Neural crest cell (in vitro differentiated cells): ENCODE results near the gene ADD2. TPM values are rescaled to one million over a fixed set of nuclear protein-coding genes. Genes with fewer than 3 reads are reported as not detected.

Source experiments
- DNase-seq: peaks from one replicate; pipeline ENCODE4 v3.0.0; 2021; ENCODE audit warnings: low read depth, mixed read lengths, low spot score
- H3K27ac Mint-ChIP-seq: one replicate; pipeline ENCODE4 v1.8.0; 2021; ENCODE audit warnings: mild to moderate bottlenecking, mixed read lengths; ENCODE audit not compliant: unreplicated experiment
- H3K27me3 Mint-ChIP-seq: 2 replicates; pipeline ENCODE4 v1.8.0; 2021; ENCODE audit warnings: low read depth, mild to moderate bottlenecking, mixed read lengths
- H3K36me3 Mint-ChIP-seq: 2 replicates; pipeline ENCODE4 v1.8.0; 2021; ENCODE audit warnings: low read depth, mild to moderate bottlenecking, mixed read lengths
- H3K4me1 Mint-ChIP-seq: 2 replicates; pipeline ENCODE4 v1.8.0; 2021; ENCODE audit warnings: mixed read lengths
- H3K4me3 Mint-ChIP-seq: one replicate; pipeline ENCODE4 v1.8.0; 2021; ENCODE audit warnings: mild to moderate bottlenecking, mixed read lengths
- H3K9me3 Mint-ChIP-seq: 2 replicates; pipeline ENCODE4 v1.8.0; 2021; ENCODE audit warnings: mixed read lengths
- total RNA-seq: library from RNA; stranded (reverse); gene quantifications from 2 replicates; pipeline ENCODE4 v1.2.1, GENCODE V29; 2021
- TF ChIP-seq, protein P1 (sequence below): fragments of 200-600 bp; sonication (generic); conservative IDR thresholded peaks from 2 replicates; pipeline ENCODE4 v1.5.0; 2021; ENCODE audit warnings: antibody characterized with exemption, mild to moderate bottlenecking

The ADD2 gene
- total RNA-seq, 1 donor from 2014 or later = 31.8 TPM

DNA sequence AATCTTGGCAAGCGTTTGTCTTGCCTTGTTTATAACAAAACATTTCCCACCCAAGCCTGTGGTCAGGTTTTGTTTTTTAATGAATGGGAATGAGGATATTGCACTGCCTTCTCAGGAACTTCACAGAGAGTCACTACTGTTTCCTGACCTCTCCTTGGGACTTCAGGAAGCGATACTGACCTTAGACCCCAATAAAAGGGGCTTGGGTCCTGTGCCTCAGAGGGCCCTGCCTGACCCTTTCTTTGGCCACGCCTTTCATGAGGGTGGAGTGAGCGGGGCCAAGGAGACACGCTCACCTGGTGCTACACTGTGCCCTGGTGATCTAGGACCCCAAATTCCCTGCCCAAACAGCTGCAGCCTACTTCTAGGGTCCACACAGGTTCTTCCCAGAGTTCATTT is 121.6 kb downstream of the ADD2 start:
- Mint-ChIP-seq H3K27ac (no peak overlapping the region), H3K4me3 (no peak overlapping the region), H3K4me1 (peaks cover 11% of the 10 kb centered on the region), H3K9me3 (no peaks in the 10 kb centered on the region), H3K27me3 (peaks cover 11% of the 10 kb centered on the region), H3K36me3 (no peaks in the 10 kb centered on the region)
- no peak for DNase-seq
- TF ChIP-seq, protein P1, sequence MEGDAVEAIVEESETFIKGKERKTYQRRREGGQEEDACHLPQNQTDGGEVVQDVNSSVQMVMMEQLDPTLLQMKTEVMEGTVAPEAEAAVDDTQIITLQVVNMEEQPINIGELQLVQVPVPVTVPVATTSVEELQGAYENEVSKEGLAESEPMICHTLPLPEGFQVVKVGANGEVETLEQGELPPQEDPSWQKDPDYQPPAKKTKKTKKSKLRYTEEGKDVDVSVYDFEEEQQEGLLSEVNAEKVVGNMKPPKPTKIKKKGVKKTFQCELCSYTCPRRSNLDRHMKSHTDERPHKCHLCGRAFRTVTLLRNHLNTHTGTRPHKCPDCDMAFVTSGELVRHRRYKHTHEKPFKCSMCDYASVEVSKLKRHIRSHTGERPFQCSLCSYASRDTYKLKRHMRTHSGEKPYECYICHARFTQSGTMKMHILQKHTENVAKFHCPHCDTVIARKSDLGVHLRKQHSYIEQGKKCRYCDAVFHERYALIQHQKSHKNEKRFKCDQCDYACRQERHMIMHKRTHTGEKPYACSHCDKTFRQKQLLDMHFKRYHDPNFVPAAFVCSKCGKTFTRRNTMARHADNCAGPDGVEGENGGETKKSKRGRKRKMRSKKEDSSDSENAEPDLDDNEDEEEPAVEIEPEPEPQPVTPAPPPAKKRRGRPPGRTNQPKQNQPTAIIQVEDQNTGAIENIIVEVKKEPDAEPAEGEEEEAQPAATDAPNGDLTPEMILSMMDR = no peak

DNA sequence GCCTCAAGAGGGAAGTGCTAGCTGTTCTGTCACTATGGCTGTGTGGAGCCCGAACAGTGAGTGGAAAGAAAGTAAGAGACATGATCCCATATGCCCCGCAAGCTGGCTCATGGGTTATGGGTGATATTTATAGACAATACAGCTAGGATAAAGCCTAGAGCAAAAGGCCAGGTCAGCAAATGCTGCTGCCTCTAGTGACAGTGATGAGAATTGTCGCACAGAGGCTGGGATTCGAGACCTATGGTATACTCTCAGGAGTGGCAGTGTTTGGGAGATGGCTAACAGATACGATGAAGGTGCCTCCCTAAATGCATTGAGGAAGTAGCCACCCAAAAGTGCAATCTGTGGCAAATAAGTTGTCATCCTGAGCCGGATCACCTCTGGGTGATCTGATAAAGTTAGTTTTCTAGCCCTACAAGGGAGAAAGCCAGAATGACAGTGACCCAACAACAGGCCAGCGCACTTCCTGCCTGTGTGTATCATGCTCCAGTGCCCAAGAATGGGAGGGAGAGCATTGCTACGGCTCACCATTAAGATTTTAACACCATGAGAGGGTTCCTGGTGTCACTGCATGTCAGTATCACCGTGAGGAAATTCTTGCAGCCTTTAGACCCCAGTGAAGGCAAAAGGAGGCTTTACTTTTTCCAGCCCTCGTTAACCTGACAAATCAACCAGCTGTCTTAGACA is 122.1 kb downstream of the ADD2 start:
- H3K27ac Mint-ChIP-seq = peak overlapping the region; percentile 78

DNA sequence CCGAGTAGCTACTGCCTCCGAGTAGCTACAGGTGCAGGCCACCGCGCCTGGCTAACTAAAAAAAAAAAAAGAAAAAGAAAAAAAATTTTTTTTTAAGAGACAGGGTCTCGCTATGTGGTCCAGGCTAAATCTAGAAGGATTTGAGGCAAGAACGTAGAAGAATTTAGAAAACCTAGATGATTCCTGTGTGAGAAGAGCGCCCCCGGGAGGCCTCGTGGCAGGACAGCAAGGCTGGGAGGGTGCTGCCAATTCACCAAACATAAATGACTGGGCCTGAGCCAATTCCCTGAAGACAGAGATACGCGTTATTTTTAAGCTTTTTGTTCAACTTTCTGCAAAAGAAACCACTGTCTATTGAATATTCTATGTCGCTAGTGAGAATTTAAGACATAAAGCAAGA is 124.3 kb downstream of the ADD2 start:
- no peak overlapping the region for H3K4me3 Mint-ChIP-seq
- no peaks in the 10 kb centered on the region for H3K36me3 Mint-ChIP-seq
- TF ChIP-seq, protein P1 = peak; percentile 53
- no peak for DNase-seq
- H3K27me3 Mint-ChIP-seq = peaks cover 9% of the 10 kb centered on the region
- H3K9me3 Mint-ChIP-seq = no peaks in the 10 kb centered on the region
- H3K27ac Mint-ChIP-seq = no peak overlapping the region
- peaks cover 11% of the 10 kb centered on the region for H3K4me1 Mint-ChIP-seq

More for the DNA sequence above, 122.1 kb downstream of the ADD2 start:
- TF ChIP-seq, protein P1 = peak; percentile 43
- H3K4me3 Mint-ChIP-seq = no peak overlapping the region
- no peak for DNase-seq
- H3K9me3 Mint-ChIP-seq = no peaks in the 10 kb centered on the region
- H3K36me3 Mint-ChIP-seq = no peaks in the 10 kb centered on the region
- H3K27me3 Mint-ChIP-seq = peaks cover 11% of the 10 kb centered on the region
- peaks cover 11% of the 10 kb centered on the region for H3K4me1 Mint-ChIP-seq

DNA sequence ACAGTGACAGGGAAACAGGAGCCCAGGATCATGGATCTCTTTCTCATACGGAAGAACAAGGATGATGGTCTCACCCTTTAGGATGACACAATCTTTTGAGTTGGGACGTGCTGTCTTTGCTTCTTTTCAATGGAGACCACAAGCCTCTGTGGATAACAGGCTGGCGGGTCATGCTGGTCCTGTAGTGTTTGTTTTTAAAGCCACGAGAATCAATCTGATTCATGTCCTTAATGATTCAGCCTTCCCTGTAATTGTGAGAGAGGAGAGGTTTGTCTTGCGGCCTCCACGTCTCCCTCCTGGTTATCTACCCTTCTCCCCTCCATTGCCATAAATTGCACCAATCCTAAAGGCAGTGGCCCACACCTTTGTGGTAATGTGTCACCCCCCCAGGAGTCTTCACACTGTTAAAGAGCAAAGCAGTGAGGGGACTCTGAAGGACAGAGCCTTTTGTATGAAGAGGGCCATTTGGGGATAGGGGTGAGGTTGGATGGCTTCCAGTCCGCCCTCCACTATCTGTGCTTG is 126.7 kb downstream of the ADD2 start:
- H3K27me3 Mint-ChIP-seq = peaks cover 9% of the 10 kb centered on the region
- no peak overlapping the region for H3K27ac Mint-ChIP-seq
- peaks cover 2% of the 10 kb centered on the region for H3K9me3 Mint-ChIP-seq

DNA sequence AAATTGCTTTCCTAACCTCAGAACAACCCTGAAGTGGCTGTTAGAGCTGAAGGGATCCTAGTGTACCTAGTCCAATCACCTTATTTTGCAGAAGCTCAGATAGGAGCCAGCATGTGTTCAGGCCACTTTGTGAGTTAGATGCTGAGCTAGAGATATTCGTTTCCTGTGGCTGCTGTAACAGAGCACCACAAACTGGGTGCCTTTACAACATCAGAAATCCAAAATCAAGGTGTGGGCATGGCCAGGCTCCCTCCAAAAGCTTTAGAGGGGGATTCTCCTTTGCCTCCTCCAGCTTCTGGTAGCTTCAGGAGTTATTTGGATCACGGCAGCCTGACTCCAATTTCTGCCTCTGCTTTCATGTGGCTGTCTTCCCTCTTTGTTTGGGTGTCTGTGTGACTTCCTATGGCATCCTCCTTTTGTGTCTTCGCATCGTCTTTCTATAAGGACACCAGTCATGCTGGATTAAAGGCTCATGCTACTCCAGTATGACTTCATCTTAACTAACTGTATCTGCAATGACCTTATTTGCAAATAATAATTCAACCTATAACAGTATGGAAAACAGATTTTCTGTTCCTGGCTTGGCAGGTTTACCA is 128.1 kb downstream of the ADD2 start:
- Mint-ChIP-seq H3K27me3 (peaks cover 12% of the 10 kb centered on the region), H3K9me3 (peaks cover 4% of the 10 kb centered on the region), H3K4me3 (no peak overlapping the region), H3K36me3 (no peaks in the 10 kb centered on the region), H3K4me1 (no peaks in the 10 kb centered on the region), H3K27ac (no peak overlapping the region)
- TF ChIP-seq, protein P1 = no peak
- no peak for DNase-seq

More for the DNA sequence above, 126.7 kb downstream of the ADD2 start:
- Mint-ChIP-seq H3K36me3 (no peaks in the 10 kb centered on the region), H3K4me3 (no peak overlapping the region), H3K4me1 (peaks cover 10% of the 10 kb centered on the region)
- no peak for DNase-seq
- TF ChIP-seq, protein P1 = no peak
